Thymus (tissue), 11 donors: ENCODE measurements around the gene TANGO2. TPM values are rescaled to one million over a fixed set of nuclear protein-coding genes. Genes with fewer than 3 reads are reported as not detected.

Source experiments
- DNase-seq, 9 donors: peaks; one replicate each; pipeline ENCODE4 v3.0.0-alpha.2; 2013; ENCODE audit warnings: low spot score in 9 of 9, low read depth in 6 of 9, missing footprints in 1 of 9
- H3K27ac ChIP-seq, 2 donors: one replicate each; pipeline ENCODE4 v1.5.1; 2013; ENCODE audit warnings: control low read depth in 1 of 2, low read depth in 1 of 2, low read length in 1 of 2, mild to moderate bottlenecking in 1 of 2, moderate library complexity in 1 of 2
- H3K27me3 ChIP-seq, 2 donors: one replicate each; pipeline ENCODE4 v1.5.1; 2013; ENCODE audit warnings: low read length in 1 of 2; ENCODE audit not compliant: control insufficient read depth in 2 of 2, insufficient read depth in 1 of 2
- H3K36me3 ChIP-seq, 2 donors: one replicate each; pipeline ENCODE4 v1.5.1; 2013; ENCODE audit warnings: low read length in 1 of 2, mild to moderate bottlenecking in 1 of 2, moderate library complexity in 1 of 2; ENCODE audit not compliant: control insufficient read depth in 2 of 2, insufficient read depth in 2 of 2
- H3K4me1 ChIP-seq, 2 donors: one replicate each; pipeline ENCODE4 v1.5.1; 2013; ENCODE audit warnings: low read length in 2 of 2; ENCODE audit not compliant: control insufficient read depth in 2 of 2, insufficient read depth in 2 of 2
- H3K4me3 ChIP-seq, 2 donors: one replicate each; pipeline ENCODE4 v1.5.1; 2013; ENCODE audit warnings: low read length in 2 of 2, control low read depth in 1 of 2, mild to moderate bottlenecking in 1 of 2
- H3K9me3 ChIP-seq, 2 donors: one replicate each; pipeline ENCODE4 v1.5.1; 2013; ENCODE audit warnings: low read length in 1 of 2, mild to moderate bottlenecking in 1 of 2; ENCODE audit not compliant: control insufficient read depth in 2 of 2, insufficient read depth in 1 of 2
- WGBS: extraction: QIAGEN DNeasy Blood & Tissue Kit; methylation state at CpG from one replicate; pipeline ENCODE4 v1.1.7; 2013; 5-methylcytosine and 5-hydroxymethylcytosine counted together
- polyA plus RNA-seq: library from polyadenylated mRNA; stranded (reverse); fragments of 200-250 nt; gene quantifications from one replicate; pipeline ENCODE4 v1.2.3, GENCODE V29; 2013
- total RNA-seq: library from RNA; stranded (reverse); fragments of 120-200 nt; gene quantifications from one replicate; pipeline ENCODE4 v1.2.4, GENCODE V29; 2013
- donor health status: healthy.

The TANGO2 gene
- total and polyA plus RNA-seq, 2 donors, result 15.9 to 19.7 TPM

GRCh38 chr22:20110359-20110985 is 89.6 kb downstream of the TANGO2 start:
- no peak for DNase-seq

GRCh38 chr22:20111045-20111688 is 90.3 kb downstream of the TANGO2 start:
- H3K4me1 ChIP-seq, result peaks cover 36 to 53% of the 10 kb centered on the region in 2 donors
- H3K27me3 ChIP-seq, result no peaks in the 10 kb centered on the region
- WGBS, result 23% methylated on average over 14 of the region's 14 CpGs
- H3K4me3 ChIP-seq, result no peak overlapping the region
- DNase-seq, result peak in 8 of 9 donors; percentile 58 to 94 (median 82)
- H3K27ac ChIP-seq, result peak overlapping the region; percentile 84 to 93
- H3K9me3 ChIP-seq, result no peaks in the 10 kb centered on the region
- H3K36me3 ChIP-seq, result peaks cover 88 to 95% of the 10 kb centered on the region in 2 donors

More at GRCh38 chr22:20110359-20110985, 89.6 kb downstream of the TANGO2 start:
- H3K27ac ChIP-seq, result peak overlapping the region; percentile 84 to 93
- peaks cover 29 to 46% of the 10 kb centered on the region in 2 donors for H3K4me1 ChIP-seq
- 95% methylated on average over 9 of the region's 9 CpGs for WGBS
- H3K4me3 ChIP-seq, result no peak overlapping the region
- no peaks in the 10 kb centered on the region for H3K9me3 ChIP-seq
- H3K27me3 ChIP-seq, result no peaks in the 10 kb centered on the region
- peaks cover 90 to 96% of the 10 kb centered on the region in 2 donors for H3K36me3 ChIP-seq

- Histone ChIP-seq H3K27me3 (no peaks in the 10 kb centered on the region), H3K9me3 (no peaks in the 10 kb centered on the region), H3K4me1 (peaks cover 39 to 57% of the 10 kb centered on the region in 2 donors), H3K27ac (peak overlapping the region; percentile 90 to 93), H3K4me3 (no peak overlapping the region), H3K36me3 (peaks cover 81 to 87% of the 10 kb centered on the region in 2 donors)
- 32% methylated on average over 7 of the region's 7 CpGs for WGBS
- DNase-seq, result no peak
Observed at GRCh38 chr22:20111689-20112622, 91.0 kb downstream of the TANGO2 start.

GRCh38 chr22:20112623-20113511 is 92.0 kb downstream of the TANGO2 start:
- H3K4me1 ChIP-seq, result peaks cover 39 to 57% of the 10 kb centered on the region in 2 donors
- peak overlapping the region; percentile 90 to 93 for H3K27ac ChIP-seq
- H3K9me3 ChIP-seq, result no peaks in the 10 kb centered on the region
- DNase-seq, result no peak
- H3K27me3 ChIP-seq, result no peaks in the 10 kb centered on the region
- no peak overlapping the region for H3K4me3 ChIP-seq
- peaks cover 71 to 78% of the 10 kb centered on the region in 2 donors for H3K36me3 ChIP-seq
- 96% methylated on average over 26 of the region's 26 CpGs for WGBS

GRCh38 chr22:20113551-20114310 is 92.8 kb downstream of the TANGO2 start:
- no peak overlapping the region for H3K27ac ChIP-seq
- H3K4me3 ChIP-seq, result no peak overlapping the region
- DNase-seq, result no peak
- no peaks in the 10 kb centered on the region for H3K9me3 ChIP-seq
- peaks cover 40 to 66% of the 10 kb centered on the region in 2 donors for H3K4me1 ChIP-seq
- H3K36me3 ChIP-seq, result peaks cover 63 to 73% of the 10 kb centered on the region in 2 donors
- WGBS, result 98% methylated on average over 19 of the region's 19 CpGs
- no peaks in the 10 kb centered on the region for H3K27me3 ChIP-seq

- H3K27ac ChIP-seq, result no peak overlapping the region
- peaks cover 60 to 73% of the 10 kb centered on the region in 2 donors for H3K36me3 ChIP-seq
Observed at GRCh38 chr22:20114506-20115475, 93.9 kb downstream of the TANGO2 start.

GRCh38 chr22:20115691-20116375 is 94.9 kb downstream of the TANGO2 start, which contains the start of gene RANBP1:
Gene RANBP1 (plus strand): TSS chr22:20116104. CDS start chr22:20116185, 81 bp downstream.
- Histone ChIP-seq H3K27ac (peak within 1 kb of the TSS; percentile 80 to 82), H3K9me3 (no peaks in the 10 kb centered on the region), H3K27me3 (no peaks in the 10 kb centered on the region), H3K36me3 (peaks cover 61 to 73% of the 10 kb centered on the region in 2 donors), H3K4me1 (peaks cover 35 to 66% of the 10 kb centered on the region in 2 donors), H3K4me3 (peak within 1 kb of the TSS; percentile 81 to 91)
- no peak for DNase-seq
- 92% methylated on average over 30 of the region's 30 CpGs for WGBS

More at GRCh38 chr22:20114506-20115475, 93.9 kb downstream of the TANGO2 start:
- Histone ChIP-seq H3K9me3 (no peaks in the 10 kb centered on the region), H3K4me3 (no peak overlapping the region), H3K4me1 (peaks cover 40 to 68% of the 10 kb centered on the region in 2 donors), H3K27me3 (no peaks in the 10 kb centered on the region)
- 97% methylated on average over 36 of the region's 36 CpGs for WGBS
- DNase-seq, result no peak
